Endometrial microvascular endothelial cells (primary cell): ENCODE measurements around the gene CPLANE1. TPM values are rescaled to one million over a fixed set of nuclear protein-coding genes. Genes with fewer than 3 reads are reported as not detected.
"Not testable (repeated sequence)": the region's sequence is repeated elsewhere in the genome, so short reads cannot be mapped to it uniquely, and the experiment has no call there.

ENCODE experiments used
- in situ Hi-C: cut with HindIII; loops from 2 replicates; pipeline ENCODE4 v1.10.0; 2017; ENCODE audit warnings: low sequenced_read_pairs, low pct_unique_long_range_greater_than_20kb; ENCODE audit errors: inconsistent ontology term
- total RNA-seq: library from RNA; depleted of rRNA; stranded (reverse); fragments of >200 nt; gene quantifications from one replicate; pipeline ENCODE4 v1.2.3, GENCODE V29; 2015; ENCODE audit errors: inconsistent ontology term

The CPLANE1 gene
- total RNA-seq, 1 donor from 2014 or later = 13.9 TPM

DNA sequence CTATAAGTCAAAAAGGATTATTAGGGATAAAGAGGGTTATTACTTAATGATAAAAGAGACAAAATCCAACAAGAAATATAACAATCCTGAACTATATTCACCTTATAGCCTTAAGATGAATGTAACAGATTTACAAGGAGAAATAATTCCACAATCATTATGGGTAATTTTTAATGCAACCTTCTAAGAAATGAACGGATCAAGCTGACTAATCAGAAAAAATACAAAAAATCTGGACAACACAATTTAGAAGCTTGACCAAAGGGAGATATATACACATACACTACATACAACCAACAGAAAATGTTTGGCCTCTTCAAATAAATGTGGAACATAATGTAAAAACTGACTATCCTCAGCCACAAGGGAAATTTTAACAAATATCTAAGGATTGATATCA lies 102.3 kb downstream of the CPLANE1 start:
- in situ Hi-C loops = no loop called here

DNA sequence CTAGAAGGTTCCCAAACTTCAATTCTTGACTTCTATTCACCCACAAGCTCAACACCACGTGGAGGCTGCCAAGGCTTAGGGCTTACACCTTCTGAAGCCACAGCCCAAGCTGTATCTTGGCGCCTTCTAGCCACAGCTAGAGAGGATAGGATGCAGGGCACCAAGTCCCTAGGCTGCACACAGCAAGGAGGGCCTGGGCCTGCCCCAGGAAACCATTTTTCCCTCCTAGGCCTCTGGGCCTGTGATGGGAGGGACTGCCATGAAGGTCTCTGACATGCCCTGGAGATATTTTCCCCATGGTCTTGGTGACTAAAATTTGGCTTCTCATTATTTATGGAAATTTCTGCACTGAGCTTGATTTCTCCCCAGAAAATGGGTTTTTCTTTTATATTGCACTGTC lies 112.5 kb downstream of the CPLANE1 start:
- in situ Hi-C loops = no loop called here

DNA sequence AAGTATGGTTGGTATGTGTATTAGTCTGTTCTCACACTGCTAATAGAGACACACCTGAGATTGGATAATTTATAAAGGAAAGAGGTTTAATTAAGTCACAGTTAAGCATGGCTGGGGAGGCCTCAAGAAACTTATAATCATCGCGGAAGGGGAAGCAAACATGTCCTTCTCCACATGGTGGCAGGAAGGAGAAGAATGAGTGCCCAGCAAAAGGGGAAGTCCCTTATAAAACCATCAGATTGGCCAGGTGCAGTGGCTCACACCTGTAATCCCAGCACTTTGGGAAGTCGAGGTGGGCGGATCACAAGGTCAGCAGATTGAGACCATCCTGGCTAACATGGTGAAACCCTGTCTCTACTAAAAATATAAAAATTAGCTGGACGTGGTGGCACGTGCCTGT lies 113.9 kb downstream of the CPLANE1 start:
- in situ Hi-C loops = not testable (repeated sequence)

DNA sequence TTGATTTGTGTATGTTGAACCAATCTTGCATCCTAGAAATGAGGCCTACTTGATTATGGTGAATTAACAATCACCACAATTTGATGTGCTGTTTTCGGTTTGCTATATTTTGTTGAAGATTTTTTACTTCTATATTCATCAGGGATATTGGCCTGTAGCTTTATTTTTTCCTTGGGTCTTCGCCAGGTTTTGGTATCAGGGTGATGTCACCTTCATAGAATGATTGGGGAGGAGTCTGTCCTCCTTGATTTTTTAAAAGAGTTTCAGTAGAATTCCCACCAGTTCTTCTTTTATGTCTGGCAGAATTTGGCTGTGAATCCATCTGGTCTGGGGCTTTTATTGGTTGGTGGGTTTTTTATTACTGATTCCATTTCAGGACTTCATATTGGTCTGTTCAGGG lies 115.2 kb downstream of the CPLANE1 start:
- in situ Hi-C loops = no loop called here

DNA sequence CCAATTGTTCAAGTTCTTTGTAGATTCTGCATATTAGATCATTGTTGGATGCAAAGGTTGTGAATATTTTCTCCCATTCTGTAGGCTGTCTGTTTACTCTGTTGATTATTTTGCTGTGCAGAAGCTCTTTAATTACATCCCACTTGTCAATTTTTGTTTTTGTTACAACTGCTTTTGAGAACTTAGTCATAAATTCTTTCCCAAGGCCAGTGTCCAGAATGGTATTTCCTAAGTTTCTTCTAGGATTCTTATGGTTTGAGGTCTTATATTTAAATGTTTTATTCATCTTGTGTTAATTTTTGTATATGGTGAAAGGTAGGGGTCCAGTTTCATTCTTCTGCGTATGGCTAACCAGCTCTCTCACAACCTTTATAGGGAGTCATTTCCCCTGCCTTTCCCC lies 116.5 kb downstream of the CPLANE1 start:
- in situ Hi-C loops = no loop called here

DNA sequence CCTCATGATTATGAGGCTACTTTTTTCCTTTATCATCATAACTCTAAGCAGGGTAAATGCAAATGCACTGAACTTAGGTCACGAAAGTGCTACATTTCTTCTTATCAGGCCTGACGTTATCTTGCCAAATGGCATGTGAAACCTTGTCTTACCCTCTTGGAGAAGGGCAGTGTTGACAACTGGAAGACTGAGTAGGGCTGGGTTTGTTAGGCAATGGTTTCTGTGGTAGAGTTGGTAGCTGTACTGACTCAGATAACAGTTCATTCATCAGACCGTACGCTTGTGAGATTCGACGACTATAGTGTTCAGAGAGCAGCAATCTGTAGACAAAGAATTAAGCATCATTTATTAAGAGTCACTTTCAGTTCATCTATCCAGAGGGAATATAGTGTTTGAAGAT lies 127.7 kb downstream of the CPLANE1 start:
- in situ Hi-C loops = no loop called here

DNA sequence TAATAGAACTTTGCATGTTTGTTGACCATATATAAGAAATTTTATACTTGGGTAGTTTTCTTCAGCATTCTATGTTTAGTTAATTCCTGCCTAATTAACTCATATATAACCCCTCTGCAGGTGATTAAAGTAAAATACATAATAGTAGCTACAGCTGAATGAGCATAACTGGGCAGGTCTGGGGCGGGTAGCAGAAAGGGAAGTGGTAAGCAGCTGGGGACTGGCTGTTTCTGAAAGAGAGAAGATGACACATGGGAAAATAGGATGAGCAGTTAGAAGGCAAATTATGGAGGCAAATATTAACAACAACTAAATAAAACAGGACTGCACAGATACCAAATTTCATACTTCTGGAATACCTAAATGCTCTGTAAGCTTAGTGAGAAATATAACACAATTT lies 128.1 kb downstream of the CPLANE1 start:
- in situ Hi-C loops = no loop called here

DNA sequence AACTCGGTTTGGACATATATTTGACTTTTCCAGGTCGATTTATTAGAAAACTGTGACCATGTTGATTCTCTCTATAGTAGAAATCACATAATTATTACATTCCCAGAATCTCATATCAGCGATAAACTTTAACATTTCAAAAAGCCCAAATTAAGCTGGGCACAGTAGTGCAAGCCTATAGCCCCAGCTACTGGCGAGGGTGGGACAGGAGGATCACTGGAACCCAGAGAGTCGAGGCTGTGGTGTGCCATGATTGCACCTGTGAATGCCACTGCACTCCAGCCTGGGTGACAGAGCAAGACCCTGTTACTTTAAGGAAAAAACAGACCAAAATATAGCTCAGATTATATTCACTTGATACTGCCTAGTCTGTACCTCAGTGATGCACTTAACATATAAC lies 128.9 kb downstream of the CPLANE1 start:
- in situ Hi-C loops = no loop called here

DNA sequence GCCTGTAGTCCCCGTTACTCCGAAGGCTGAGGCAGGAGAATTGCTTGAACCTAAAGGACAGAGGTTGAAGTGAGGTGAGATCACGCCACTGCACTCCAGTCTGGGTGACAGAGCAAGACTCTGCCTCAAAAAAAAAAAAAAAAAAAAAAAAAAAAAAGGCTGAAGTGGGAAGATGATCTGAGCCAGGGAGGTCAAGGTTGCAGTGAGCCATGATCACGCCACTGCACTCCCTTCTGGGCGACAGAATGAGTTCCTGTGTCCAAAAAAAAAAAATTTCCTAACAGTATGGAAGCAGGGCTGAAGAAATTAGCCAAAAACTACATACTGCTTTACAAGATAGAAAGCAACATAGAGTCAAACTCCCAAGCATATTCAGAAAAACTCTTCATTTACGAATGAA lies 132.8 kb downstream of the CPLANE1 start:
- in situ Hi-C loops = no loop called here

DNA sequence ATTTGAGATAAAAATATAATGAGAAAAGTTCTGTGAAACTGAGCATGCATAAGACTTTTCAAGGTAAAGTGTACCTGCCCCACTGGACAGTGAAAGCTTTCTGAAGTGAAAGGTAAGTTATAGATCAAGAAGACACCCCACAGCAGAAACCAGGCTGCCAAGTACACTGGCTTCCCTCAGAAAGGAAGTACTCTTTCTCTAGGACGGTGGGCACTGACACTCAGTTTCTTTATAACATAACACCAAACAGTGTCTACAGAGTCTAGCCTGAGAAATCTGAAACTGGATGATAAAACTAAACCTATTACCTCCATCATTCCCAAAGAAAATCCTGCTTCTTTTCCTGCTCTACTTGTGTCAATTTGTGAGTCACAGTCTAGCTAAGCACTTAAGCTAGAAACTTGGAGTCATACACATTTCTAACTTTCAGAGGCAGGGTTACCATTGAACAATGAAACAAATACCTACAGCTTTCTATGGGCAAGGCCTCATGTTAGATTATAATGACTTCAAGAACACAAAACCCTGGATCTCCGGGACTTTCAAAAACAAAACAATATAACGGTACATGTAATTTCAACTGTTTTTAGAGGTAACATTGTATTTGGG lies 136.7 kb downstream of the CPLANE1 start:
- in situ Hi-C loops = no loop called here

DNA sequence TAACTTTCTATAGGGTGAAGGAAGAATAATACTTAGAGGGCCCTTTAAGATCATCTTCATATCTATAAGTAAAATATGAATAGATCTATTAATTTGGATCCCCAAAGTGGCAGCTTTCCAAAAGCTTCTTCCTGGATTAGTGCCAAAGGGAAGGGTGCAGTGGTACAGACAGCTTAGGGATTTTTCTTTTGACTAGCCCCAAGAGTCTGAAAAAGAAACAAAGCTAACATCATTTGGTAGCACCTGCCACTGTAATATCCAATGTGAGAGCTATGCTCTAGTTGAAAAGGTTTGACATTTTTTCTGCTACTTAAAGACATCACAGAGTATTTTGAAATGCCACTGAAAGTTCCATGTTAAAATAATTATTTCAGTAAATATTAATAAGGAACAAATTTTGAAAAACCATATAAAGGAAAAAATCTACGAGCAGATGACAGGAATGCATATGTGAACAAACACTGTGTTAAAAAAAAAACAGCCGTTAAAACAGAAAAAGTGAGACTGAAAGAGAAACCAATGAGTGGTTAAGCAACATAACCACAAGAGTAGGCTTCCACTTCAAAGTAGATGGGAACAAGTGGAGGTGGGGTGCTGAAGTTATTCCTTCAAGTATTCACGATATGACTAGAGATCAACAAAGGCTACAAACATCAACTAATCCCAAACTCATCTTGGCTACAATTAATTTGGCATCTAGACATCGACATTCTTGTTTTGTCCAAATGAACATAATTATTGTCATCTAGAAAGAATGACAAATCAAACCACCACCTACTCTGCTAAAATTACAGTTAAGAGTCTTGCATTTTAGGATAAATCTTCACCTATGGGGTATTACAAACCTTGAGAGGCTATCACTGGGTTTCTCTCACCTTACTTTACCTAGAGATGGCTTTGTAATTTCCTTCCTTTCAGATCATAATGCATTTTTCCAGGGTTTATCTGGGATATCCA lies 137.5 kb downstream of the CPLANE1 start:
- in situ Hi-C loops = no loop called here

DNA sequence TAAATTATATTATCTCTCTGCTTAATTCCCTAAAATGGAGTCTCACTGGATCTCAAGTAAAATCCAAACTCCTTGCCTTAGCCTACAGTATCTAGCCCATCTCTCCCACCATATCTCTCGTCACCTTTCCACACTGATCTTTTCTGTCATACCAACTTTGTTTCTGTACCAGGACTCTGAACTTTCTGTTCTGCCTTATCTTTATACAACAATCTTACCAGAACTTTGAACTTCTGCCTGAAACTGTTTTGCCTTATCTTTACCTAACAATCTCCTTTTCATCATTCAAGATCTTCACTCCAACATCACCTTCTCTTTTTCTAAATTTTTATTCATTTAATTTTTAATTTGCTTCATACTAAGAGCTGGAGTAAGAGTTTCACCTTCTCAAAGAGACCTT lies 139.0 kb downstream of the CPLANE1 start:
- in situ Hi-C loops = no loop called here

DNA sequence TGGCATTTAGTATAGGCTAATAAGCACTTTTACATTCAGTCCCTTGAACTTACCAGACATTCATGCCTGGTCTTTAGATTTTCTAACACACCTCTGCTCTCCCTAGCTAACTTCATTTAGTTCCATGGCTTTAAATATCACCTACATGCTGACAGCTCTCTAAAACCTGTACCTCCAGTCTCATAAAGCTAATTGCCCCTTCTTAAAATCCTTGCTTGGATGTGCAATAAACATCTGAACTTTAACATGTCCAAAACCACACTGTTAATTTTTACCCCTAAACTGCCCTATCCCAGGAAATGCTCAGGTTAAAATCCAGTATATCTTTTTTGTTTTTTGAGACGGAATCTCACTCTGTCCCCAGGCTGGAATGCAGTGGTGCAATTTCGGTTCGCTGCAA lies 139.8 kb downstream of the CPLANE1 start:
- in situ Hi-C loops = no loop called here

DNA sequence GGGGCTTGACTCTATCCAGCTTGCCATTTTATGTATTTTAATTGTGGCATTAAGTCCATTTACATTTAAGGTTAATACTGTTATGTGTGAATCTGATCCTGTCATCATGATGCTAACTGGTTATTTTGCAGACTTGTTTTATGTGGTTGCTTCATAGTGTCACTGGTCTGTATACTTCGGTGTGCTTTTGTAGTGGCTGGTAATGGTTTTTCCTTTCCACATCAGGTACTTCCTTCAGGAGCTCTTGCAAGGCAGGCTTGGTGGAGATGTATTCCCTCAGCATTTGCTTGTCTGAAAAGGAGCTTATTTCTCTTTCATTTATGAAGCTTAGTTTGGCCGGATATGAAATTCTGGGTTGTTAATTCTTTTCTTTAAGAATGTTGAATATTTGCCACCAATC lies 145.9 kb downstream of the CPLANE1 start:
- in situ Hi-C loops = no loop called here

DNA sequence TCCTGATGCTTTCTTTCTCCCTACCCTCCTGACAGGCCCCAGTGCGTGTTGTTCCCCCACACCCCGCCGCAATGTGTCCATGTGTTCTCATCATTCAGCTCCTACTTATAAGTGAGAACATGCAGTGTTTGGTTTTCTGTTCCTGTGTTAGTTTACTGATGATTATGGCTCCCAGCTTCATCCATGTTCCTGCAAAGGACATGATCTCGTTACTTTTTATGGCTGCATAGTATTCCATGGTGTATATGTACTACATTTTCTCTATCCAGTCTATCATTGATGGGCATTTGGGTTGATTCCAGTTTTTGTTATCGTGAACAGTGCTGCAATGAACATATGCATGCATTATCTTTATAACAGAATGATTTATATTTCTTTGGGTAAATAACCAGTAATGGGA lies 149.9 kb downstream of the CPLANE1 start:
- in situ Hi-C loops = not testable (repeated sequence)

DNA sequence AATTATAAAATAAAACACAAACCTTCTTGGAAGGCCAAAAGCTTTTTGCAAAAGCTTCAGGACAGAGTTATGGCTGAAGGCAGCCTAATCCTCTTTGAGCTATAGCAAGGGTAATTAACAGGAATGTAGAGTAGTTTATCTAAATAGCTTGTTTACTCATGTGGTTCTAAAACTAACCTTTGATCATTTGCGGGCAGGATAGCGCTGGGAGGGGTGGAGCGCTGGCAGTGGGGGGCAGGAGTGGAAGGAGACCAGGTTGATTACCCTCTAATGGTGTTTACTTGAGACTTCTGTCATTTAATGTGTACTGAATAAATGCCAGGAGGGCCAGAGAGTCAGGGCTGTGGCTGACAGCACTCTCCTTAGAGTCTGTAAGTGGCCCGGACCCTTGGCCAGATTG lies 155.4 kb downstream of the CPLANE1 start:
- in situ Hi-C loops = not testable (repeated sequence)

DNA sequence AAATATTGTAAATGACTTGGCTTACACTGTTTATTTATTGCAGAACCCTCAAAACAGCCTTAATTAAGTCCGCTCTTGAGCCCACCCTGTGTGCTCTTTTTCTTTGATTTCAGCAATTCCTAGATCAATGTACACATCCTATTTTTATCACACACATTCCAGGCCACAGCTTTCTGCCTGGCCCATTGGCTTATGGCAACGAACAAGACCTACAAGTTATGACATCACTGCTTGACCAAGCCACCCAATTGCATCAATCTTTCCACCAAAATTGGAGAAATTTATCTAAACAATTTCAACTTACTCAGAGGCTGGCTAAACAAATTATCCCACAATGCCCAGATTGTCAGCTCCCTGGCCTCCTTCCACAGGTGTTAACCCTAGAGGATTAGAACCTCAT lies 158.4 kb downstream of the CPLANE1 start:
- in situ Hi-C loops = no loop called here

DNA sequence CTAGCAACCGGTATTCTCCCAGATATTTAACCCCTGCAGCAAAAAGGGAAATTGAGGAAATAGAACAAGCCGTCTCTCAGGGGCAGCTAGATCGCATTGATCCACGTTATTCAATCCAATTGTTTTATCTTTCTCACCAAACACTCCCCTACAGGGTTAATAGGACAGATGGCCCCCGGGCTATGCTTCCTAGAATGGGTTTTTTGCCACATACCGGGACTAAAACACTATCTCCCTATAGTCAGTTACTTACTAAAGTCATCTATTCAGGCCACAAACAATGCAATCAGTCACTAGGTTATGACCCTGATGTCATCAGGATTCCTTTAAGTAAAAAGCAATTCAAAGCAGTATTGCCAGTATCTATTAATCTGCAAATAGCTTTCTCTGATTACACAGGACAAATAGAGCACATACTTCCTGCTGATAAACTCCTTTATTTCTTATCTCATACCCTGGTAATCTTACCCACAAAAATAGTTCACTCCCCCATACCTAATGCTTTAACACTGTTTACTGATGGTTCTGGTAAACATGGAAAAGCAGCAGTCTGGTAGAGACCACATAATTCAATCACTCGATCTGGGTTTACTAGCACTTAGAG lies 159.0 kb downstream of the CPLANE1 start:
- in situ Hi-C loops = no loop called here

DNA sequence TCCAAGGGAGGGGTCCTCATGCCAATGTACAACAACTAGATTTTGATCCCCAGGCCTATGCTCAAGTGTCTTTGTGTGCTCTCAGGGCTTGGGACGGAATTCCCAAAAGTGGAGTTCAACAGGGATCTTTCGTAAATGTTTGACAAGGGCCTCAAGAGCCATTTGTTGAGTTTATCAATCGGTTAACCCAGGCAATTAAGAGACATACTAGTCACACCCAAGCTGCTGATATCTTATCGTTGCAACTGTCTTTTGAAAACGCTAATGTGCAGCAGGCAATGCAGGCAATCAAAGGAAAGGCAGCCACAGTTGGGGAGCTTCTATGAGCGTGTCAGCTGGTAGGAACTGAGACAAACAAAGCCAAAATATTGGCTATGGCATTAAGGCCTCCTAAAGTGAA lies 161.2 kb downstream of the CPLANE1 start:
- in situ Hi-C loops = no loop called here
